ENCODE results near the gene TMUB1. TPM values are rescaled to one million over a fixed set of nuclear protein-coding genes. Genes with fewer than 3 reads are reported as not detected.

The TMUB1 gene
- total RNA-seq, 2 donors from 2014 or later = 25.7 to 35.2 TPM

- ATAC-seq (ENCODE audit: insufficient number of reproducible peaks, low FRiP score, low read depth) (no peak), DNase-seq (ENCODE audit: low spot score) (no peak)
- peaks cover 30% of the 10 kb centered on the region for H3K36me3 ChIP-seq
- H3K4me3 ChIP-seq = no peak overlapping the region
- H3K27me3 ChIP-seq (replicated peaks; ENCODE audit: insufficient read depth) = no peaks in the 10 kb centered on the region
- H3K27ac ChIP-seq = no peak overlapping the region
- peaks cover 0 to 8% of the 10 kb centered on the region in 2 donors for H3K4me1 ChIP-seq (ENCODE audit: control insufficient read depth in 1 of 2, low read depth in 2 of 2)
- H3K9me3 ChIP-seq = no peaks in the 10 kb centered on the region
- no peak for TF ChIP-seq CTCF (IDR thresholded peaks at IDR 0.05)
Observed at GRCh38 chr7:151123158-151123821, 40.0 kb upstream of the TMUB1 start.

GRCh38 chr7:151122796-151123157 is 39.5 kb upstream of the TMUB1 start:
- H3K4me3 ChIP-seq = no peak overlapping the region
- H3K9me3 ChIP-seq = no peaks in the 10 kb centered on the region
- no peak for TF ChIP-seq CTCF (IDR thresholded peaks at IDR 0.05)
- H3K27ac ChIP-seq = no peak overlapping the region
- peaks cover 30% of the 10 kb centered on the region for H3K36me3 ChIP-seq
- DNase-seq (ENCODE audit: low spot score) = no peak
- no peak for ATAC-seq (ENCODE audit: insufficient number of reproducible peaks, low FRiP score, low read depth)
- H3K4me1 ChIP-seq (ENCODE audit: control insufficient read depth in 1 of 2, low read depth in 2 of 2) = peaks cover 0 to 8% of the 10 kb centered on the region in 2 donors
- H3K27me3 ChIP-seq (replicated peaks; ENCODE audit: insufficient read depth) = no peaks in the 10 kb centered on the region

GRCh38 chr7:151122276-151122675 is 39.0 kb upstream of the TMUB1 start:
- no peak for TF ChIP-seq CTCF (IDR thresholded peaks at IDR 0.05)
- ATAC-seq (ENCODE audit: insufficient number of reproducible peaks, low FRiP score, low read depth) (no peak), DNase-seq (ENCODE audit: low spot score) (no peak)
- H3K36me3 ChIP-seq = peaks cover 30% of the 10 kb centered on the region
- no peak overlapping the region for H3K4me3 ChIP-seq
- peaks cover 0 to 8% of the 10 kb centered on the region in 2 donors for H3K4me1 ChIP-seq (ENCODE audit: control insufficient read depth in 1 of 2, low read depth in 2 of 2)
- no peak overlapping the region for H3K27ac ChIP-seq
- H3K27me3 ChIP-seq (replicated peaks; ENCODE audit: insufficient read depth) = no peaks in the 10 kb centered on the region
- no peaks in the 10 kb centered on the region for H3K9me3 ChIP-seq

- Histone ChIP-seq H3K4me1 (ENCODE audit: control insufficient read depth in 1 of 2, low read depth in 2 of 2) (peaks cover 0 to 8% of the 10 kb centered on the region in 2 donors), H3K27me3 (replicated peaks; ENCODE audit: insufficient read depth) (no peaks in the 10 kb centered on the region), H3K27ac (no peak overlapping the region), H3K4me3 (no peak overlapping the region), H3K36me3 (peaks cover 30% of the 10 kb centered on the region), H3K9me3 (no peaks in the 10 kb centered on the region)
- TF ChIP-seq CTCF (IDR thresholded peaks at IDR 0.05) = no peak
- no peak for DNase-seq (ENCODE audit: low spot score)
- ATAC-seq (ENCODE audit: insufficient number of reproducible peaks, low FRiP score, low read depth) = no peak
Observed at GRCh38 chr7:151121380-151122170, 38.3 kb upstream of the TMUB1 start.

GRCh38 chr7:151120896-151121295 is 37.6 kb upstream of the TMUB1 start:
- no peak for DNase-seq (ENCODE audit: low spot score)
- ATAC-seq (ENCODE audit: insufficient number of reproducible peaks, low FRiP score, low read depth) = no peak
- no peaks in the 10 kb centered on the region for H3K9me3 ChIP-seq
- no peak overlapping the region for H3K27ac ChIP-seq
- no peak overlapping the region for H3K4me3 ChIP-seq
- H3K4me1 ChIP-seq (ENCODE audit: control insufficient read depth in 1 of 2, low read depth in 2 of 2) = peaks cover 0 to 9% of the 10 kb centered on the region in 2 donors
- no peaks in the 10 kb centered on the region for H3K27me3 ChIP-seq (replicated peaks; ENCODE audit: insufficient read depth)
- TF ChIP-seq CTCF (IDR thresholded peaks at IDR 0.05) = no peak
- peaks cover 30% of the 10 kb centered on the region for H3K36me3 ChIP-seq

Measured in thoracic aorta (tissue), 2 donors.